GM19193 (cell line): Measurements from ENCODE around the gene RPS6KA3.

Experiments used
- POLR2A ChIP-seq: IDR thresholded peaks from 4 replicates; pipeline ENCODE4 v1.6.1; 2011; ENCODE audit not compliant: insufficient read depth, insufficient read length; ENCODE audit errors: extremely low read depth

Gene RPS6KA3

GRCh38 chrX:20240201-20240600 lies 26.5 kb downstream of the RPS6KA3 start:
- TF ChIP-seq POLR2A, result no peak

GRCh38 chrX:20237864-20238263 lies 28.8 kb downstream of the RPS6KA3 start:
- TF ChIP-seq POLR2A, result no peak

GRCh38 chrX:20235755-20236154 lies 31.0 kb downstream of the RPS6KA3 start:
- TF ChIP-seq POLR2A, result no peak

GRCh38 chrX:20233336-20233735 lies 33.4 kb downstream of the RPS6KA3 start:
- no peak for TF ChIP-seq POLR2A

GRCh38 chrX:20231598-20231997 lies 35.1 kb downstream of the RPS6KA3 start:
- no peak for TF ChIP-seq POLR2A

- no peak for TF ChIP-seq POLR2A
Observed at GRCh38 chrX:20230406-20230805, 36.3 kb downstream of the RPS6KA3 start.

- TF ChIP-seq POLR2A, result no peak
Observed at GRCh38 chrX:20229155-20229554, 37.6 kb downstream of the RPS6KA3 start.

GRCh38 chrX:20228245-20228644 lies 38.5 kb downstream of the RPS6KA3 start:
- no peak for TF ChIP-seq POLR2A

- TF ChIP-seq POLR2A, result no peak
Observed at GRCh38 chrX:20227116-20227515, 39.6 kb downstream of the RPS6KA3 start.

- no peak for TF ChIP-seq POLR2A
Observed at GRCh38 chrX:20225488-20225833, 41.2 kb downstream of the RPS6KA3 start.

- TF ChIP-seq POLR2A, result no peak
Observed at GRCh38 chrX:20224814-20225487, 41.8 kb downstream of the RPS6KA3 start.

- TF ChIP-seq POLR2A, result no peak
Observed at GRCh38 chrX:20221902-20222301, 44.8 kb downstream of the RPS6KA3 start.

- TF ChIP-seq POLR2A, result no peak
Observed at GRCh38 chrX:20218836-20219505, 47.7 kb downstream of the RPS6KA3 start.

GRCh38 chrX:20217906-20218305 lies 48.8 kb downstream of the RPS6KA3 start:
- no peak for TF ChIP-seq POLR2A

GRCh38 chrX:20217271-20217670 lies 49.4 kb downstream of the RPS6KA3 start:
- TF ChIP-seq POLR2A, result no peak

GRCh38 chrX:20215565-20215964 lies 51.1 kb downstream of the RPS6KA3 start:
- TF ChIP-seq POLR2A, result no peak
